Measurements from ENCODE around the gene MAML3. TPM values are rescaled to one million over a fixed set of nuclear protein-coding genes. Genes with fewer than 3 reads are reported as not detected.
A peak's percentile ranks its signal among the peaks of the same experiment; 100 is the strongest.

The MAML3 gene
- total and polyA plus RNA-seq, 2 experiments from 2014 or later, result 1.7 to 6.5 TPM

GRCh38 chr4:139878050-139878449 is 275.9 kb downstream of the MAML3 start:
- no peak overlapping the region for H3K4me3 ChIP-seq
- peaks cover 8% of the 10 kb centered on the region for H3K27me3 Mint-ChIP-seq (ENCODE audit: insufficient read depth, low read depth, poor library complexity)
- no peak for TF ChIP-seq CREB1 (CRISPR knock-in tag; IDR thresholded peaks at IDR 0.05; ENCODE audit: low read depth)
- TF ChIP-seq, protein P1, sequence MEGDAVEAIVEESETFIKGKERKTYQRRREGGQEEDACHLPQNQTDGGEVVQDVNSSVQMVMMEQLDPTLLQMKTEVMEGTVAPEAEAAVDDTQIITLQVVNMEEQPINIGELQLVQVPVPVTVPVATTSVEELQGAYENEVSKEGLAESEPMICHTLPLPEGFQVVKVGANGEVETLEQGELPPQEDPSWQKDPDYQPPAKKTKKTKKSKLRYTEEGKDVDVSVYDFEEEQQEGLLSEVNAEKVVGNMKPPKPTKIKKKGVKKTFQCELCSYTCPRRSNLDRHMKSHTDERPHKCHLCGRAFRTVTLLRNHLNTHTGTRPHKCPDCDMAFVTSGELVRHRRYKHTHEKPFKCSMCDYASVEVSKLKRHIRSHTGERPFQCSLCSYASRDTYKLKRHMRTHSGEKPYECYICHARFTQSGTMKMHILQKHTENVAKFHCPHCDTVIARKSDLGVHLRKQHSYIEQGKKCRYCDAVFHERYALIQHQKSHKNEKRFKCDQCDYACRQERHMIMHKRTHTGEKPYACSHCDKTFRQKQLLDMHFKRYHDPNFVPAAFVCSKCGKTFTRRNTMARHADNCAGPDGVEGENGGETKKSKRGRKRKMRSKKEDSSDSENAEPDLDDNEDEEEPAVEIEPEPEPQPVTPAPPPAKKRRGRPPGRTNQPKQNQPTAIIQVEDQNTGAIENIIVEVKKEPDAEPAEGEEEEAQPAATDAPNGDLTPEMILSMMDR (conservative IDR thresholded peaks at IDR 0.05; ENCODE audit: low read depth in 2 of 2), result peak; percentile 16 to 56; a peak in 2 of 4 replicates
- no peak for TF ChIP-seq STAT1 (IDR thresholded peaks at IDR 0.05; ENCODE audit: unreplicated experiment)
- TF ChIP-seq ZNF331 (CRISPR knock-in tag; IDR thresholded peaks at IDR 0.05; ENCODE audit: low read depth), result no peak
- TF ChIP-seq JUNB (IDR thresholded peaks at IDR 0.05; ENCODE audit: unreplicated experiment), result no peak
- TF ChIP-seq NANOG (IDR thresholded peaks at IDR 0.05; ENCODE audit: borderline replicate concordance), result no peak
- no peak for TF ChIP-seq EZH2phosphoT487 (IDR thresholded peaks at IDR 0.05; ENCODE audit: unreplicated experiment)
- no peak for TF ChIP-seq ZNF114 (CRISPR knock-in tag; IDR thresholded peaks at IDR 0.05)
- TF ChIP-seq, protein P2, sequence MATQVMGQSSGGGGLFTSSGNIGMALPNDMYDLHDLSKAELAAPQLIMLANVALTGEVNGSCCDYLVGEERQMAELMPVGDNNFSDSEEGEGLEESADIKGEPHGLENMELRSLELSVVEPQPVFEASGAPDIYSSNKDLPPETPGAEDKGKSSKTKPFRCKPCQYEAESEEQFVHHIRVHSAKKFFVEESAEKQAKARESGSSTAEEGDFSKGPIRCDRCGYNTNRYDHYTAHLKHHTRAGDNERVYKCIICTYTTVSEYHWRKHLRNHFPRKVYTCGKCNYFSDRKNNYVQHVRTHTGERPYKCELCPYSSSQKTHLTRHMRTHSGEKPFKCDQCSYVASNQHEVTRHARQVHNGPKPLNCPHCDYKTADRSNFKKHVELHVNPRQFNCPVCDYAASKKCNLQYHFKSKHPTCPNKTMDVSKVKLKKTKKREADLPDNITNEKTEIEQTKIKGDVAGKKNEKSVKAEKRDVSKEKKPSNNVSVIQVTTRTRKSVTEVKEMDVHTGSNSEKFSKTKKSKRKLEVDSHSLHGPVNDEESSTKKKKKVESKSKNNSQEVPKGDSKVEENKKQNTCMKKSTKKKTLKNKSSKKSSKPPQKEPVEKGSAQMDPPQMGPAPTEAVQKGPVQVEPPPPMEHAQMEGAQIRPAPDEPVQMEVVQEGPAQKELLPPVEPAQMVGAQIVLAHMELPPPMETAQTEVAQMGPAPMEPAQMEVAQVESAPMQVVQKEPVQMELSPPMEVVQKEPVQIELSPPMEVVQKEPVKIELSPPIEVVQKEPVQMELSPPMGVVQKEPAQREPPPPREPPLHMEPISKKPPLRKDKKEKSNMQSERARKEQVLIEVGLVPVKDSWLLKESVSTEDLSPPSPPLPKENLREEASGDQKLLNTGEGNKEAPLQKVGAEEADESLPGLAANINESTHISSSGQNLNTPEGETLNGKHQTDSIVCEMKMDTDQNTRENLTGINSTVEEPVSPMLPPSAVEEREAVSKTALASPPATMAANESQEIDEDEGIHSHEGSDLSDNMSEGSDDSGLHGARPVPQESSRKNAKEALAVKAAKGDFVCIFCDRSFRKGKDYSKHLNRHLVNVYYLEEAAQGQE (IDR thresholded peaks at IDR 0.05; ENCODE audit: unreplicated experiment), result no peak
- peak; percentile 61 for TF ChIP-seq ZNF462 (CRISPR knock-in tag; IDR thresholded peaks at IDR 0.05)
- TF ChIP-seq POLR2AphosphoS5 (IDR thresholded peaks at IDR 0.05; ENCODE audit: low read depth), result no peak
- no peak for TF ChIP-seq EZH2 (IDR thresholded peaks at IDR 0.05; ENCODE audit: low read depth, unreplicated experiment)
- no peak for TF ChIP-seq ETS1 (IDR thresholded peaks at IDR 0.05)
- no peak overlapping the region for H3K27ac ChIP-seq (ENCODE audit: low read depth)
- H3K9me2 ChIP-seq (ENCODE audit: insufficient read depth), result no peaks in the 10 kb centered on the region
- DNase-seq (ENCODE audit: low spot score) (peak; percentile 36), ATAC-seq (peak; percentile 65)
- H3K4me1 Mint-ChIP-seq, result peaks cover 28% of the 10 kb centered on the region
- H3K27me3 ChIP-seq (ENCODE audit: insufficient read depth), result no peaks in the 10 kb centered on the region
- no peak overlapping the region for H3K4me2 ChIP-seq
- no peaks in the 10 kb centered on the region for H4K20me1 ChIP-seq (replicated peaks; ENCODE audit: insufficient read depth)
- no peak overlapping the region for H3K27ac Mint-ChIP-seq
- no peak overlapping the region for H2AFZ ChIP-seq
- peaks cover 25% of the 10 kb centered on the region for H3K4me1 ChIP-seq (ENCODE audit: insufficient read depth)
- no peaks in the 10 kb centered on the region for H3K36me3 ChIP-seq (ENCODE audit: insufficient read depth)
- H3K4me3 Mint-ChIP-seq, result no peak overlapping the region
- peaks cover 3% of the 10 kb centered on the region; the same call in 1 of the 3 replicates for H3K36me3 Mint-ChIP-seq (ENCODE audit: low read depth)
- peaks cover 9% of the 10 kb centered on the region; the same call in 2 of the 3 replicates for H3K9me3 Mint-ChIP-seq
- no peaks in the 10 kb centered on the region for H3F3A ChIP-seq (replicated peaks; ENCODE audit: low read depth)
- H3K79me2 ChIP-seq (replicated peaks; ENCODE audit: insufficient read depth), result no peaks in the 10 kb centered on the region
